CD4-positive, alpha-beta T cell treated with Interleukin-4 for 1 hour (primary cell): ENCODE measurements around the gene RNGTT.

Experiments used
- DNase-seq, 2 donors: peaks; one replicate each; pipeline ENCODE4 v3.0.0-alpha.2; 2020 to 2022

The RNGTT gene

GRCh38 chr6:88585276-88585692 lies 378.1 kb downstream of the RNGTT start:
- no peak for DNase-seq

GRCh38 chr6:88584581-88585275 lies 378.7 kb downstream of the RNGTT start:
- DNase-seq, result no peak

GRCh38 chr6:88577461-88577860 lies 386.0 kb downstream of the RNGTT start:
- no peak for DNase-seq

DNA sequence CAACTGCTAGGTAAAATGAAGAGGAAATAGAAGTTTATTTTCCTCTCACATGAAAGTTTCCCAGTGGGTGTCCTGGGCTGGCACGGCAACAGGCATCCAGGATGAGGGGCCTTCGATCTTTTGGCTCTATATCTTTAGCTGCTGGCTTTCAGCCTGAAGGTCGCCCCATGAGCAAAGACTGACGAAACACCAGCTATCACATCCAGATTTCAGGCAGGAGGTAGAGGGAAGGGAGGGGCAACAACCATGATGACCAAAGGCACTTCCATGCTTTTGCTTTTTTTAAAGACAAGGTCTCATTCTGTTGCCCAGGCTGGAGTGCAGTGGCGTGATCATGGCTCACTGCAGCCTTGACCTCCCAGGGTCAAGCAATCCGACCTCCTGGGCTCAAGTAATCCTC lies 387.9 kb downstream of the RNGTT start:
- no peak for DNase-seq

- DNase-seq, result no peak
These were observed 388.8 kb downstream of the RNGTT start for GRCh38 chr6:88574651-88575050.

- DNase-seq, result no peak
These were observed 389.4 kb downstream of the RNGTT start for GRCh38 chr6:88574031-88574430.

DNA sequence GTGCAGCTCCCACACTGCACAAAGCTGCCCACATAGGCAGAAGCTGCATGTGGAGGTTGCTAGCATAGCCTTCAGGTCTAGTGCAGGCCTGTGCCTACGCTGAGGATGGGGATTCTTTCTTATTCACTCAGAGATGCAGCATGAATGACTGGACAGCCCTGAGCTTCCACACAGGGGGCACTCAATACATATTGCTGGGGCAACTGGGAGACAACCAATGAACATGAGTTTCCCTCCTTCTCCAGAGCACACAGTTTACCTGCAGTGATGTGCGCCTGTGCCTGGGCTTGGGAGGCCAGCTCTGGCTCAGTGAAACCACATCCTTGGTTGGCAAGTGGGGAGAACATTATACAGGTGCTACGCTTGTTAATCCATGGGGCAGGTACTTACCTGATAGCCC lies 389.9 kb downstream of the RNGTT start:
- DNase-seq, result no peak

- DNase-seq, result no peak
These were observed 390.8 kb downstream of the RNGTT start for GRCh38 chr6:88572449-88573139.

- no peak for DNase-seq
These were observed 393.5 kb downstream of the RNGTT start for GRCh38 chr6:88569959-88570358.

- DNase-seq, result no peak
These were observed 395.7 kb downstream of the RNGTT start for GRCh38 chr6:88567696-88568095.

- no peak for DNase-seq
These were observed 396.5 kb downstream of the RNGTT start for GRCh38 chr6:88566746-88567534.

- no peak for DNase-seq
These were observed 397.6 kb downstream of the RNGTT start for GRCh38 chr6:88565836-88566235.

- no peak for DNase-seq
These were observed 398.0 kb downstream of the RNGTT start for GRCh38 chr6:88565409-88565811.

- no peak for DNase-seq
These were observed 400.2 kb downstream of the RNGTT start for GRCh38 chr6:88563277-88563625.

- DNase-seq, result no peak
These were observed 400.8 kb downstream of the RNGTT start for GRCh38 chr6:88562353-88563276.

- DNase-seq, result no peak
These were observed 401.5 kb downstream of the RNGTT start for GRCh38 chr6:88561954-88562315.

DNA sequence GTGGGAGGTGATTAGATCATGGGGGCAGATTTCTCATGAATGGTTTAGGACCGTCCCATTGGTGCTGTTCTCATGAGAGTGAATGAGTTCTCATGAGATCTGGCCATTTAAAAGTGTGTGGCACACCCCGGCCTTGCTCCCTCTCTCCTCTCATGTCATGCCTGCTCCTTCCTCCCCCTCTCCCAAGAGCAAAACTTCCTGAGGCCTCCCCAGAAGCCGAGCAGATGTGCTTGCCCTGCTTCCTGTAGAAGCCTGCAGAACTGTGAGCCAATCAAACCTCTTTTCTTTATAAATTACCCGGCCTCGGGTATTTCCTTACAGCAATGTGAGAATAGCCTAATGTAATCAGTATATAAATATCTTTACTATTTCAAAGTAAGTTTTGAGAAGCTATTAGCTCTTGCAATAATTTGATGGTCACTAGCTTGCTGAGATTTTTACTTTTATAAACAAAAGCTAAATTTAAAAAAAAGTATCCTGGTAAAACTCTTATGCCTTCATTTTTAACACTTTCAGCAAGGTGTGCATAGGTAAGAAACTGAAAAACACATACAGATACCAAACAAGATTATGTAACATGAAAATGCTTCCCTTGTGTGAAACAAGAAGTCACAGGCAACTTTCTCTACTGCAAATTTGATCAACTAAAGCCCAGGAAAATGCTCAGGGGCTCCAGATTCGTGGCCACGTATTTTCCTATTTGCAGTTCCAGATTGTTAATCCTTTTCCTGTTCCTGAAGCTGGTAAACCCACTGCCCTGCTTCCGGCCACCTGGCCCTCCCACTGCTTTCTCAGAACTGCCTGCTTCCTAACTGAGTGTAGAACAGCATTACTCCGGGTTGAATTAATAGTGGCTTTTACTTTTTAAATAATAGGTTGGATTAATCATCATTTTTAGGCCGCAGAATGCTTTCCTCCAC lies 402.1 kb downstream of the RNGTT start:
- no peak for DNase-seq
